SK-MEL-5 (cell line): ENCODE data around the gene IRF2BPL. TPM values are rescaled to one million over a fixed set of nuclear protein-coding genes. Genes with fewer than 3 reads are reported as not detected.

Experiments
- DNase-seq: peaks from one replicate; pipeline ENCODE4 v3.0.0-alpha.2; 2016; ENCODE audit warnings: low read depth, low spot score
- in situ Hi-C: cut with HindIII; loops from 2 replicates; pipeline ENCODE4 v1.10.0; 2016; ENCODE audit warnings: low sequenced_read_pairs, high pct_unique_total_duplicates, low pct_unique_long_range_greater_than_20kb
- total RNA-seq: library from RNA; depleted of rRNA; stranded (reverse); fragments of >200 nt; shearing (Covaris generic); gene quantifications from 2 replicates; pipeline ENCODE4 v1.2.3, GENCODE V29; 2014; rRNA removed

IRF2BPL gene
- total RNA-seq, 1 experiment from 2014 or later = 27.2 TPM

- peak; percentile 65 for DNase-seq
These were observed 50.5 kb downstream of the IRF2BPL start for GRCh38 chr14:76977793-76978720.

GRCh38 chr14:76976240-76977005 lies 52.1 kb downstream of the IRF2BPL start:
- in situ Hi-C loops = no loop called here
- no peak for DNase-seq

More at GRCh38 chr14:76977793-76978720, 50.5 kb downstream of the IRF2BPL start:
- in situ Hi-C loops = no loop called here

GRCh38 chr14:76975812-76976211 lies 52.7 kb downstream of the IRF2BPL start:
- in situ Hi-C loops = no loop called here
- no peak for DNase-seq

GRCh38 chr14:76975051-76975450 lies 53.5 kb downstream of the IRF2BPL start:
- DNase-seq = no peak
- in situ Hi-C loops = no loop called here

Other genes with a start within 250 kb of the IRF2BPL start
- gene ANGEL1, start 215.8 kb downstream of the IRF2BPL start, total RNA-seq = 13.4 and 15.4 TPM in 2 replicates
- gene LRRC74A, start 202.3 kb downstream of the IRF2BPL start, total RNA-seq = not detected in 2 replicates
- 50.9 and 53.3 TPM in 2 replicates for gene CIPC, start 69.5 kb upstream of the IRF2BPL start, total RNA-seq
- 0.08 and 0.13 TPM in 2 replicates for gene ZDHHC22, start 113.1 kb upstream of the IRF2BPL start, total RNA-seq
- gene TMEM63C, start 153.1 kb upstream of the IRF2BPL start, total RNA-seq = 0.48 and 0.66 TPM in 2 replicates
- not detected in 2 replicates for gene NGB, start 242.5 kb upstream of the IRF2BPL start, total RNA-seq